ENCODE data around the gene GDPD3. TPM values are rescaled to one million over a fixed set of nuclear protein-coding genes. Genes with fewer than 3 reads are reported as not detected.
"Not testable (repeated sequence)": the region's sequence is repeated elsewhere in the genome, so short reads cannot be mapped to it uniquely, and the experiment has no call there.

GDPD3 gene
- total RNA-seq, 1 donor from 2014 or later = 0.50 TPM

GRCh38 chr16:30116291-30117207 is 3.2 kb upstream of the GDPD3 start:
- H3K36me3 ChIP-seq (ENCODE audit: control insufficient read depth, insufficient read depth, low read length) = no peaks in the 10 kb centered on the region
- H3K27me3 ChIP-seq (ENCODE audit: control insufficient read depth, insufficient read depth, low read length) = no peaks in the 10 kb centered on the region
- TF ChIP-seq CTCF (IDR thresholded peaks at IDR 0.05; ENCODE audit: insufficient read depth, low read length, poor library complexity, severe bottlenecking) = no peak
- no peak for DNase-seq (ENCODE audit: low read depth)
- H3K4me3 ChIP-seq (ENCODE audit: low read depth, low read length) = no peak overlapping the region

- no peaks in the 10 kb centered on the region for H3K36me3 ChIP-seq (ENCODE audit: control insufficient read depth, insufficient read depth, low read length)
- H3K27me3 ChIP-seq (ENCODE audit: control insufficient read depth, insufficient read depth, low read length) = no peaks in the 10 kb centered on the region
- H3K4me3 ChIP-seq (ENCODE audit: low read depth, low read length) = no peak overlapping the region
- TF ChIP-seq CTCF (IDR thresholded peaks at IDR 0.05; ENCODE audit: insufficient read depth, low read length, poor library complexity, severe bottlenecking) = no peak
- DNase-seq (ENCODE audit: low read depth) = no peak
Observed at GRCh38 chr16:30115238-30115637, 1.9 kb upstream of the GDPD3 start.

GRCh38 chr16:30114833-30115232 is 1.5 kb upstream of the GDPD3 start:
- not testable (repeated sequence) for DNase-seq (ENCODE audit: low read depth); H3K36me3 ChIP-seq (ENCODE audit: control insufficient read depth, insufficient read depth, low read length)

GRCh38 chr16:30114411-30114810 is 1.1 kb upstream of the GDPD3 start:
- no peak for TF ChIP-seq CTCF (IDR thresholded peaks at IDR 0.05; ENCODE audit: insufficient read depth, low read length, poor library complexity, severe bottlenecking)
- Histone ChIP-seq H3K4me3 (ENCODE audit: low read depth, low read length) (no peak overlapping the region), H3K36me3 (ENCODE audit: control insufficient read depth, insufficient read depth, low read length) (no peaks in the 10 kb centered on the region), H3K27me3 (ENCODE audit: control insufficient read depth, insufficient read depth, low read length) (no peaks in the 10 kb centered on the region)
- no peak for DNase-seq (ENCODE audit: low read depth)

More at GRCh38 chr16:30114833-30115232, 1.5 kb upstream of the GDPD3 start:
- not testable (repeated sequence) for H3K27me3 ChIP-seq (ENCODE audit: control insufficient read depth, insufficient read depth, low read length); H3K4me3 ChIP-seq (ENCODE audit: low read depth, low read length)

GRCh38 chr16:30113711-30114333 is 485 bp upstream of the GDPD3 start:
- Histone ChIP-seq H3K27me3 (ENCODE audit: control insufficient read depth, insufficient read depth, low read length) (no peaks in the 10 kb centered on the region), H3K4me3 (ENCODE audit: low read depth, low read length) (no peak overlapping the region), H3K36me3 (ENCODE audit: control insufficient read depth, insufficient read depth, low read length) (no peaks in the 10 kb centered on the region)
- DNase-seq (ENCODE audit: low read depth) = no peak
- TF ChIP-seq CTCF (IDR thresholded peaks at IDR 0.05; ENCODE audit: insufficient read depth, low read length, poor library complexity, severe bottlenecking) = no peak

GRCh38 chr16:30112197-30113030 is 923 bp downstream of the GDPD3 start:
- TF ChIP-seq CTCF (IDR thresholded peaks at IDR 0.05; ENCODE audit: insufficient read depth, low read length, poor library complexity, severe bottlenecking) = peak; percentile 70
- Histone ChIP-seq H3K36me3 (ENCODE audit: control insufficient read depth, insufficient read depth, low read length) (no peaks in the 10 kb centered on the region), H3K27me3 (ENCODE audit: control insufficient read depth, insufficient read depth, low read length) (no peaks in the 10 kb centered on the region), H3K4me3 (ENCODE audit: low read depth, low read length) (no peak overlapping the region)
- DNase-seq (ENCODE audit: low read depth) = no peak

All from kidney epithelial cell (primary cell).